ENCODE data around the gene AQP3.
"Not testable (repeated sequence)": the region's sequence is repeated elsewhere in the genome, so short reads cannot be mapped to it uniquely, and the experiment has no call there.

- TF ChIP-seq POLR2AphosphoS5 (IDR thresholded peaks at IDR 0.05; ENCODE audit: low read depth, low read length); RBBP5 (IDR thresholded peaks at IDR 0.05; ENCODE audit: borderline replicate concordance, low read depth, low read length); CTCF (IDR thresholded peaks at IDR 0.05; ENCODE audit: control extremely low read depth in 1 of 3, insufficient read depth in 1 of 3, low read depth in 1 of 3, low read length in 3 of 3); BCL11A (IDR thresholded peaks at IDR 0.05; ENCODE audit: low read depth in 2 of 2, low read length in 2 of 2); YY1 (IDR thresholded peaks at IDR 0.05; ENCODE audit: low read depth, low read length); CEBPB (IDR thresholded peaks at IDR 0.05; ENCODE audit: low read depth, low read length); EGR1 (IDR thresholded peaks at IDR 0.05; ENCODE audit: borderline replicate concordance, low read depth, low read length); CHD2 (IDR thresholded peaks at IDR 0.05; ENCODE audit: low read length); ATF2 (IDR thresholded peaks at IDR 0.05; ENCODE audit: low read length); SRF (IDR thresholded peaks at IDR 0.05; ENCODE audit: low read depth, low read length); KDM1A (IDR thresholded peaks at IDR 0.05; ENCODE audit: borderline replicate concordance, low read length): not testable (repeated sequence)
These were observed 23.4 kb downstream of the AQP3 start for GRCh38 chr9:33424043-33424442.
